SK-N-MC (cell line): ENCODE data around the gene DTX2.
"Not testable (repeated sequence)": the region's sequence is repeated elsewhere in the genome, so short reads cannot be mapped to it uniquely, and the experiment has no call there.

ENCODE experiments used
- DNase-seq: peaks from one replicate; pipeline ENCODE4 v3.0.0-alpha.2; 2011; ENCODE audit warnings: low read depth, low spot score
- H3K27ac ChIP-seq: fragments of 200-600 bp; sonication (generic); 2 replicates; pipeline ENCODE4 v1.5.1; 2016; ENCODE audit warnings: mixed run types
- H3K36me3 ChIP-seq: fragments of 200-600 bp; sonication (generic); 2 replicates; pipeline ENCODE4 v1.6.1; 2017; ENCODE audit warnings: antibody characterized with exemption, low read length, mixed read lengths; ENCODE audit not compliant: insufficient read depth
- H3K4me3 ChIP-seq: fragments of 200-600 bp; sonication (generic); 2 replicates; pipeline ENCODE4 v1.5.1; 2016
- H3K9ac ChIP-seq: fragments of 200-600 bp; sonication (generic); 2 replicates; pipeline ENCODE4 v1.8.0; 2017; ENCODE audit warnings: mixed run types, mixed read lengths; ENCODE audit not compliant: insufficient read length
- H3K9me3 ChIP-seq: fragments of 200-600 bp; sonication (generic); 2 replicates; pipeline ENCODE4 v1.6.1; 2017; ENCODE audit warnings: low read depth, mild to moderate bottlenecking, antibody characterized with exemption, low read length, moderate library complexity, mixed read lengths
- EZH2 ChIP-seq: fragments of 200-600 bp; sonication (generic); IDR thresholded peaks from one replicate; pipeline ENCODE4 v1.6.1; 2017; ENCODE audit warnings: antibody characterized with exemption
- FOXP2 ChIP-seq: optimal IDR thresholded peaks from 2 replicates; pipeline ENCODE3; 2011; ENCODE audit warnings: mild to moderate bottlenecking, moderate library complexity; ENCODE audit not compliant: insufficient read depth; ENCODE audit errors: extremely low read length, control extremely low read depth
- POLR2AphosphoS5 ChIP-seq: IDR thresholded peaks from 2 replicates; pipeline ENCODE4 v1.6.1; 2012; ENCODE audit warnings: mild to moderate bottlenecking, low read depth, low read length, borderline replicate concordance

The DTX2 gene

DNA sequence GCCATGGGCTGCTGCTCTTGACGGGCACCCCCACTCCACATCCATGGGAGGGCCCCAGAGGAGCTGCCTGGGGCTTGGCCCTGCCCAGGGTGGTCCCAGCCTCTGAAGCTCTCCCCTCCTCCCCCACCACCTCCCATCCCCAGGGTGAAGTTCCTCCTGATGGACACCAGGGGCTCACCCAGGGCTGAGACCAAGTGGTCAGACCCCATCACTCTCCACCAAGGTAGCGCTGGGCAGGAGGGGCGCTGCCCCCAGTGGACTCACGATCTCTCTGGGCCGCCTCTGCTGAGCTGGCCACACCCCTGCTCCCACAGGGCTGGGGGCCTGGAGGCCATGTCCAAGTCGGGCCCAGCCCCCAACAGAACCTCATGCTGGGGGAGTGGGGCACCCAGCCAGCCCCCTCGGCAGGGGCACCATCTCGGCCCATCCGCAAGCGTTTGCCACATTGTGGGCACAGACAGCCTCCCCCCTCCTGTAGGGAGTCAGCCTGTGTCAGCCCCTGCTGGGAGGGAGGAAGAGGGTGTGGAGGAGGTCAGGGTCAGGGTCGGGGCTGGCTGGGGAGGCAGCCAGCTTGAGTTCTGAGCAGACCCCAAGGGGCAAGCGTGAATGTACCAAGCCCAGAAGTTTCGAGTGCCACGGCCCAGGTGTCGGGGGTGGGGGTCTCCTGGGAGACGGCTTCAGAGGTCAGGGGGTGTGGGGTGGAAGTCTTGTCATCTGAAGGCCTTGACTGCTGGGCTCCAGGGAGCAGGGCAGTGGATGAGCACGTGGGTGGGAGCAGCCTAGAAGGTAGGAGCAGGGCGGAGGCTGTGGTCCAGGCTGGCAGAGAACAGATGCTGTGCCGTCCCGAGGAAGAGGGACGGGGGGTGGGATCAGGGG lies 51.7 kb downstream of the DTX2 start:
- no peak for DNase-seq
- no peak for TF ChIP-seq EZH2
- TF ChIP-seq POLR2AphosphoS5, result no peak
- no peak for TF ChIP-seq FOXP2

GRCh38 chr7:76513817-76514799 lies 52.6 kb downstream of the DTX2 start:
- no peaks in the 10 kb centered on the region for H3K36me3 ChIP-seq
- no peak overlapping the region for H3K9ac ChIP-seq
- DNase-seq, result no peak
- no peak overlapping the region for H3K27ac ChIP-seq
- no peaks in the 10 kb centered on the region for H3K9me3 ChIP-seq
- H3K4me3 ChIP-seq, result no peak overlapping the region
- TF ChIP-seq FOXP2, result no peak

More for the DNA sequence above, 51.7 kb downstream of the DTX2 start:
- no peaks in the 10 kb centered on the region for H3K9me3 ChIP-seq
- H3K9ac ChIP-seq, result no peak overlapping the region
- no peak overlapping the region for H3K27ac ChIP-seq
- H3K36me3 ChIP-seq, result no peaks in the 10 kb centered on the region
- no peak overlapping the region for H3K4me3 ChIP-seq

DNA sequence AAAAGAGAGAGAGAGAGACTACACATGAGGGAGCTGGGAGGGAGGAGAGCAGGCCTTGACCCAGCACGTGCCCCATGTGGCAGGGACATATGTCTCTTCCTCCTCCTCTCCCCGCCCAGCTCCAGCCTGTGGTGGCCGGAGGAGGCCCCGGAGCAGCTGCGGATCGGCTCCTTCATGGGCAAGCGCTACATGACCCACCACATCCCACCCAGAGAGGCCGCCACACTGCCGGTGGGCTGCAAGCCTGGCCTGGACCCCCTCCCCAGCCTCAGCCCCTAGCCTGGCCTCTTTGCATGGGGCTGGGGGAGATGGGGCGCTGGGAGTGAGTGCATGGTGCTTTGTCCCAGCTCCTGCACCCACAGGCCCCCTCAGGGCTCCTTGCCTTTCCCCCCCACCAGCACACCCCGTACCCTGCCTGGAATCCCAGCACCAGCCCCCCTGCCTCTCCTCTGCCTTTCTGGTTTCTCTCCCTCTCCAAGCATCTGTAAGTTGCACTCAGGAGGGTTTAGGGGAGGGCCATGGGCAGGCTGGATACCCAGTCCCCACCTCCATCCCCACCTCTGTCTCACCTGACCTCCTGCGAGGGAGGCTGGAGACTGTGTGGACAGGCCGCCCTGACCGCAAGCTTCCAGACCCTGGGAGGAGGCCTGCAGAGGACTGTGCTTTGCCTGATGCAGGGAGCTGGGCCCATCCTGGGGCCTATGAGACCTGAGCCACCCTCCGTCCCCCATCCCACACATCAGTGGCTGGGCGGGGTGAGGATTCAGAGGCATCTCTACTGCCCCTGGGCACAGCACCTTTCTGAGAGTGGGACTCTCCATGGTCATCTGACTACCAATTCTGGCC lies 53.6 kb downstream of the DTX2 start:
- TF ChIP-seq POLR2AphosphoS5 (no peak), FOXP2 (no peak), EZH2 (no peak)
- Histone ChIP-seq H3K9ac (no peak overlapping the region), H3K9me3 (no peaks in the 10 kb centered on the region), H3K36me3 (no peaks in the 10 kb centered on the region), H3K27ac (no peak overlapping the region), H3K4me3 (no peak overlapping the region)
- DNase-seq, result no peak

DNA sequence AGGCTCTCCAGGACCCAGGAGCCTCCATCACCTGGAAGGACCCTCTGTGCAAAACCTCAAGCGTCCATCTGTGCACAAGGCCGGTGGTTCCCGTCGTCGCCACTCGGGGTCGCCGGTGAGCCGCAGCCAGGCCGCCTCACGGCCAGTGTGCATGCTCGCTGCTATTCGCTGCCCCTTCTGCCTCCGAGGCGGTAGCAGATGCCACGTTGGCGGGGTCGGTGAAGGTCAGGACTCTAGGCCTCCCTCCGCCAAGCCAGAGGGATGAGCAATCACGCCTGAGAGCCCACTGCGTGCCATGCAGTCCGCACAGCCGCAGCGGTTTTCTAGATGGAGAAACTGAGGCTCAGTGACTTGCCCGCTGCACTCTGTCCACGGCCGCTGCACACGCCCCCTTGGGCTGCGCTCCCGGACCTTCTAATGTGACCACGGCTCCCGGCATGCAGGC lies 54.5 kb downstream of the DTX2 start:
- no peak overlapping the region for H3K4me3 ChIP-seq
- TF ChIP-seq EZH2 (no peak), POLR2AphosphoS5 (no peak), FOXP2 (no peak)
- DNase-seq, result no peak
- no peaks in the 10 kb centered on the region for H3K36me3 ChIP-seq
- H3K9me3 ChIP-seq, result no peaks in the 10 kb centered on the region
- H3K27ac ChIP-seq, result no peak overlapping the region
- H3K9ac ChIP-seq, result no peak overlapping the region

DNA sequence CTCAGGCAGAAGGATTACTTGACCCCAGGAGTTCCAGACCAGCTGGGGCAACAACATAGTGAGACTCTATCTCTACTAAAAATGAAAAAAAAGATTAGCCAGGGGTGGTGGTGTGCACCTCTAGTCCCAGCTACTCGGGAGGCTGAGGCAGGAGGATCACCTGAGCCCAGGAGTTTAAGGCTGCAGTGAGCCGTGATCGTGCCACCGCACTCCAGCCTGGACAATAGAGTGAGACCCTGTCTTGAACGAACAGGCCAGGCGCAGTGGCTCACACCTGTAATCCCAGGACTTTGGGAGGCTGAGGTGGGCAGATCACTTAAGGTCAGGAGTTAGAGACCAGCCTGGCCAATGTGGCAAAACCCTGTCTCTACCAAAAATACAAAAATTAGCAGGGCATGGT lies 55.4 kb downstream of the DTX2 start:
- not testable (repeated sequence) for H3K27ac ChIP-seq, H3K4me3 ChIP-seq, H3K9me3 ChIP-seq, DNase-seq, H3K9ac ChIP-seq, H3K36me3 ChIP-seq

- not testable (repeated sequence) for H3K9ac ChIP-seq, H3K4me3 ChIP-seq, DNase-seq, H3K9me3 ChIP-seq, H3K27ac ChIP-seq, H3K36me3 ChIP-seq
Measured at GRCh38 chr7:76526183-76526582, 64.7 kb downstream of the DTX2 start.

GRCh38 chr7:76531643-76532042 lies 70.1 kb downstream of the DTX2 start:
- H3K9me3 ChIP-seq, H3K27ac ChIP-seq, H3K4me3 ChIP-seq, H3K9ac ChIP-seq, H3K36me3 ChIP-seq, DNase-seq: not testable (repeated sequence)

- H3K27ac ChIP-seq, DNase-seq, H3K9me3 ChIP-seq, H3K4me3 ChIP-seq, H3K36me3 ChIP-seq, H3K9ac ChIP-seq: not testable (repeated sequence)
Measured at GRCh38 chr7:76543197-76543596, 81.7 kb downstream of the DTX2 start, which contains the start of gene SPDYE16. SPDYE16 (minus strand) TSS chr7:76543297; CDS start chr7:76541459, 1,838 bp downstream.
